ENCODE measurements around the gene ATOH8.
"Not testable (repeated sequence)": the region's sequence is repeated elsewhere in the genome, so short reads cannot be mapped to it uniquely, and the experiment has no call there.

Gene ATOH8

DNA sequence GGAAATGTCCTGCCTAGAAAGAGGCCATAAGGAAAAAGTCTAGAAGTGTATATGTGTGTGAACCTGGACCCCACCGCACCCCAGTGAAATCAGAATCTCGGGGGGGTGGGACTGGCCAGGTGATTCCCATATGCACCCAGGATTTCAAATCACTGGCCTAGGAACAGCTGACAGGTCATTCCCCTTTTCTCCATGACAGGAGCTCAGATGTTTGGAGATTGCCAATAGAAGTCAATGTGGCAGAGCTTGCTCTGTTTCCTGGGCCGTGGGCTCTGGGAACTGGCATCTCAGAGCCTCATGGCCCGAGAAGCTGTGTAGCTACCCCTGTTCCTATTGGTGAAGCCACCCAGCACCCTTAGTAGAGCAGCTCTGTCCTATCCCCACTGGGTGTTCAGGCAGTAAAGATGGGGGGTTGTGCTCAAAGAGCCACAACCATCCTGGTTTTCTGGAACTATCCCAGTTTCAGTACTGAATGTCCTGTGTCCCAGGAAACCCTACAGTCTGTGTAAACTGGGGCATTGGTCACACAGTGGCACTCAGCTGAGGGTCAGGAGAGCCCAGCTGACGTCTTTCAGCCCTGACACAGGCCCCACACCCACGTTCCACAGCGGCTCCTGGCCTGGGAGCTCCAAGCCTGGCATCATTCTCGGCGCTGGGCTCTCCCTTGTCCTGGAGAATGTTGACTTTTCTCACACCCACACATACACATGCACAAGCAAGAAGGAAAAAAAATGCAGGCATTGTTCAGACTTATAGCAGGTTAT, 40.8 kb upstream of the ATOH8 start:
- H3K36me3 ChIP-seq (ENCODE audit: insufficient read depth, low read length), result no peaks in the 10 kb centered on the region
- H3K4me1 ChIP-seq (ENCODE audit: insufficient read depth, low read length), result no peaks in the 10 kb centered on the region
- peaks cover 24% of the 10 kb centered on the region for H3K27me3 ChIP-seq (ENCODE audit: insufficient read depth, low read length)
- H2AFZ ChIP-seq (ENCODE audit: low read depth, low read length), result no peak overlapping the region
- H3K9me3 ChIP-seq (ENCODE audit: low read length), result no peaks in the 10 kb centered on the region
- no peak overlapping the region for H3K4me3 ChIP-seq (ENCODE audit: low read length)

GRCh38 chr2:85713836-85714235, 40.0 kb upstream of the ATOH8 start:
- H3K4me3 ChIP-seq (ENCODE audit: low read length), result no peak overlapping the region
- no peaks in the 10 kb centered on the region for H3K9me3 ChIP-seq (ENCODE audit: low read length)
- H2AFZ ChIP-seq (ENCODE audit: low read depth, low read length), result no peak overlapping the region
- H3K27me3 ChIP-seq (ENCODE audit: insufficient read depth, low read length), result peaks cover 20% of the 10 kb centered on the region
- no peaks in the 10 kb centered on the region for H3K4me1 ChIP-seq (ENCODE audit: insufficient read depth, low read length)
- no peaks in the 10 kb centered on the region for H3K36me3 ChIP-seq (ENCODE audit: insufficient read depth, low read length)

DNA sequence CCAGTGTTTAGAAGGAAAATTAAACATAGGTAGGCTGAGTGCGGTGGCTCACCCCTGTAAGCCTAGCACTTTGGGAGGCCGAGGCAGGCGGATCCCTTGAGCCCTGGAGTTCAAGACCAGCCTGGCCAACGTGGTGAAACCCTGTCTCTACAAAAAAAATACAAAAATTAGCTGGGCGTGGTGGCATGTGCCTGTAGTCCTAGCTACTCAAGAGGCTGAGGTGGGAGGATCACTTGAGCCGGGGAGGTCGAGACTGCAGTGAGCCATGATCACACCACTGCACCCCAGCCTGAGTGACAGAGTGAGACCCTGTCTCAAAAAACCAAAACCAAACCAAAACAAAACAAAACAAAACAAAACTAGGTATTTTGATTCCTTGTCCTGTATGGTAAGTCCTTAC, 39.4 kb upstream of the ATOH8 start:
- H3K36me3 ChIP-seq (ENCODE audit: insufficient read depth, low read length); H3K9me3 ChIP-seq (ENCODE audit: low read length); H2AFZ ChIP-seq (ENCODE audit: low read depth, low read length); H3K4me1 ChIP-seq (ENCODE audit: insufficient read depth, low read length); H3K4me3 ChIP-seq (ENCODE audit: low read length): not testable (repeated sequence)
- H3K27me3 ChIP-seq (ENCODE audit: insufficient read depth, low read length), result peaks cover 19% of the 10 kb centered on the region

DNA sequence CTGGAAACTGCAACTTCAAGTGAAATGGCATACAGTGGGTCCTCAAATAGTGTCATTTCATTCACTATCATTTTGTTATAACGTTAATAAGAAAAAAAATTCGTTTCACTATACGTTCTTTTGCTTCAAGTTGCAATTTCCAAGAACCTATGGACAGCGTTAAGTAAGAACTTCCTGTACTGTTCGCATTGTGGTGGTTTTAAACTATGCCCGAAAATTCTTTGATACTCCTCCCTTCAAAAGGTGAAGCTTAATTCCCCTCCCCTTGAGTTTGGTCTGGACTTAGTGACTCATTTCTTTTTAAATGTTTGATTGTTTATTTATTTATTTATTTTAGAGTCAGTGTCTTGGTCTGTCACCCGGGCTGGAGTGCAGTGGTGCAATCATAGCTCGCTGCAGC, 39.0 kb upstream of the ATOH8 start:
- H2AFZ ChIP-seq (ENCODE audit: low read depth, low read length), result no peak overlapping the region
- H3K36me3 ChIP-seq (ENCODE audit: insufficient read depth, low read length), result no peaks in the 10 kb centered on the region
- no peaks in the 10 kb centered on the region for H3K9me3 ChIP-seq (ENCODE audit: low read length)
- no peaks in the 10 kb centered on the region for H3K4me1 ChIP-seq (ENCODE audit: insufficient read depth, low read length)
- peaks cover 14% of the 10 kb centered on the region for H3K27me3 ChIP-seq (ENCODE audit: insufficient read depth, low read length)
- H3K4me3 ChIP-seq (ENCODE audit: low read length), result no peak overlapping the region

- H3K4me1 ChIP-seq (ENCODE audit: insufficient read depth, low read length), result no peaks in the 10 kb centered on the region
- no peak overlapping the region for H2AFZ ChIP-seq (ENCODE audit: low read depth, low read length)
- no peak overlapping the region for H3K4me3 ChIP-seq (ENCODE audit: low read length)
- no peaks in the 10 kb centered on the region for H3K9me3 ChIP-seq (ENCODE audit: low read length)
- peaks cover 8% of the 10 kb centered on the region for H3K27me3 ChIP-seq (ENCODE audit: insufficient read depth, low read length)
- H3K36me3 ChIP-seq (ENCODE audit: insufficient read depth, low read length), result no peaks in the 10 kb centered on the region
Measured at GRCh38 chr2:85716346-85716914, 37.4 kb upstream of the ATOH8 start.

GRCh38 chr2:85717308-85718008, 36.3 kb upstream of the ATOH8 start:
- Histone ChIP-seq H3K4me3 (ENCODE audit: low read length) (no peak overlapping the region), H3K9me3 (ENCODE audit: low read length) (no peaks in the 10 kb centered on the region), H3K36me3 (ENCODE audit: insufficient read depth, low read length) (no peaks in the 10 kb centered on the region), H3K27me3 (ENCODE audit: insufficient read depth, low read length) (peaks cover 5% of the 10 kb centered on the region), H3K4me1 (ENCODE audit: insufficient read depth, low read length) (no peaks in the 10 kb centered on the region), H2AFZ (ENCODE audit: low read depth, low read length) (no peak overlapping the region)

DNA sequence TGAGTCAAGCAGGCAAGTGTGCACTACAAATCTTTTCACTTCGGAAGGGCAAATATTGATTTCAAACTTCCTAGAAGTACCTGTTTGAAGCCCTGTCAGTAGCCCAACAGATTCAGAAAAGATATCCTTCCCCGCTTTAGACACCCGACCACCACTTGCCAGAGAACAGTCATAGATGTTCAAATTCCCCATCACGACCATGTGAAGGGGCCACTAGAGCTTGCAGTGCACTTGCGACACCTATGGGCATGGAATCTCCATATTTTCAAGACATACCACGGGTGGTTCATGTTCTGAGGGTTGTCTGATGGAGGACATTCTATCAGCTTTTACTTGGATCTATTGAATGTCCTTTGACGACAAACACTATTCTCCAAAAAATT, 35.8 kb upstream of the ATOH8 start:
- H3K4me3 ChIP-seq (ENCODE audit: low read length), result no peak overlapping the region
- peaks cover 5% of the 10 kb centered on the region for H3K27me3 ChIP-seq (ENCODE audit: insufficient read depth, low read length)
- H3K4me1 ChIP-seq (ENCODE audit: insufficient read depth, low read length), result no peaks in the 10 kb centered on the region
- H3K9me3 ChIP-seq (ENCODE audit: low read length), result no peaks in the 10 kb centered on the region
- no peak overlapping the region for H2AFZ ChIP-seq (ENCODE audit: low read depth, low read length)
- no peaks in the 10 kb centered on the region for H3K36me3 ChIP-seq (ENCODE audit: insufficient read depth, low read length)

GRCh38 chr2:85718885-85719492, 34.8 kb upstream of the ATOH8 start:
- Histone ChIP-seq H3K4me3 (ENCODE audit: low read length) (no peak overlapping the region), H3K4me1 (ENCODE audit: insufficient read depth, low read length) (no peaks in the 10 kb centered on the region), H3K27me3 (ENCODE audit: insufficient read depth, low read length) (no peaks in the 10 kb centered on the region), H2AFZ (ENCODE audit: low read depth, low read length) (no peak overlapping the region), H3K36me3 (ENCODE audit: insufficient read depth, low read length) (no peaks in the 10 kb centered on the region), H3K9me3 (ENCODE audit: low read length) (no peaks in the 10 kb centered on the region)

DNA sequence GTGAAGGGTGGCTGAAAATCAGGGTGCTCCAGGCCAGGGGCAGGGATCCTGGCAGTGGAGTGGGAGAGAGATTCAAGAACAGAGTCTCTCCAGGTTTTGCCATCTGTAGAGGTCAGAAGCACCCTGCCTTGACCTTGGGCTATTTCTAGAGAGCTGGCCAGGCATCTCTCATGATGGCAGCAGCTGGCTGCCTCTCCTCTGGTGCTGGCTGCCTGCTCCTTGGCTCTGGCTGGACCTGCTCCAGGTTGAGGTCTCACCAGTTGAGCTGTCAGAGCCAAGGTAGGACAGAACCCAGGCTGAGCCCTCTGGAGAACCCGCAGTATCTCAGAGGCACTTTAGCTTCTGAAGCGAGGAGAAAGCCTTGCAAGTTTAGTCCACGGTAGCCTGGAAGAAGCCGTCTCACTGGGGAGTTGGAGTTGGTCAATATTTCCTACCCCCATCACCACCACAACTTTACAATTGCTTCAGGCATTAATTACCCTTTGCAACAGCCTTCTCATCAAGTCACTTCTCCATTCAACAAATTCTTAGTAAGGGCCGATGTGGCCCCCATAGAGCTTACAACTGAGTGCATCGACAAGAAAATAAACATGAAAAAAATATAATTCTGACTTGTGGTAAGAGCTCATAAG, 34.1 kb upstream of the ATOH8 start:
- Histone ChIP-seq H3K36me3 (ENCODE audit: insufficient read depth, low read length) (no peaks in the 10 kb centered on the region), H2AFZ (ENCODE audit: low read depth, low read length) (no peak overlapping the region), H3K9me3 (ENCODE audit: low read length) (no peaks in the 10 kb centered on the region), H3K4me1 (ENCODE audit: insufficient read depth, low read length) (no peaks in the 10 kb centered on the region), H3K4me3 (ENCODE audit: low read length) (no peak overlapping the region), H3K27me3 (ENCODE audit: insufficient read depth, low read length) (no peaks in the 10 kb centered on the region)

GRCh38 chr2:85720533-85720932, 33.3 kb upstream of the ATOH8 start:
- Histone ChIP-seq H3K36me3 (ENCODE audit: insufficient read depth, low read length) (no peaks in the 10 kb centered on the region), H3K4me1 (ENCODE audit: insufficient read depth, low read length) (no peaks in the 10 kb centered on the region), H2AFZ (ENCODE audit: low read depth, low read length) (no peak overlapping the region), H3K9me3 (ENCODE audit: low read length) (no peaks in the 10 kb centered on the region), H3K27me3 (ENCODE audit: insufficient read depth, low read length) (no peaks in the 10 kb centered on the region), H3K4me3 (ENCODE audit: low read length) (no peak overlapping the region)

DNA sequence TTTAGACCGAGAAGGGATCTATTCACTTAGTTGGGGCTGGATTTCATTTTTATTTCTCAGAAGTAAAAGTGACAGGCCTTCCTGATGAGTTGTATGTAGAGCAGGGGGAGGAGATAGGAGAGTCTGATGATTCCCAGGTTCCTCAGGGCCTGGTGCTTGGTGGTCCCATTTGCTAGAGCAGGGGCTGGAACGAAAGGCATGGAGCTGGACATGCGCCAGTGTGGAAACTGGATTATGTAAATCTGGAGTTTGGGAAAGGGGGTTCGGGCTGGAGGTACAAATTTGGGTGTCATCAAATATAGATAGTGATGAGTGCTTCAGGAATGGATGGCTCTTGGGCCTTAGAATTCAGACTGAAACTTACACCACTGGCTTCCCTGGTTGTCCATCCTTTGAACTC, 32.1 kb upstream of the ATOH8 start:
- Histone ChIP-seq H3K4me3 (ENCODE audit: low read length) (no peak overlapping the region), H3K9me3 (ENCODE audit: low read length) (no peaks in the 10 kb centered on the region), H3K4me1 (ENCODE audit: insufficient read depth, low read length) (no peaks in the 10 kb centered on the region), H3K27me3 (ENCODE audit: insufficient read depth, low read length) (no peaks in the 10 kb centered on the region), H2AFZ (ENCODE audit: low read depth, low read length) (no peak overlapping the region), H3K36me3 (ENCODE audit: insufficient read depth, low read length) (no peaks in the 10 kb centered on the region)

DNA sequence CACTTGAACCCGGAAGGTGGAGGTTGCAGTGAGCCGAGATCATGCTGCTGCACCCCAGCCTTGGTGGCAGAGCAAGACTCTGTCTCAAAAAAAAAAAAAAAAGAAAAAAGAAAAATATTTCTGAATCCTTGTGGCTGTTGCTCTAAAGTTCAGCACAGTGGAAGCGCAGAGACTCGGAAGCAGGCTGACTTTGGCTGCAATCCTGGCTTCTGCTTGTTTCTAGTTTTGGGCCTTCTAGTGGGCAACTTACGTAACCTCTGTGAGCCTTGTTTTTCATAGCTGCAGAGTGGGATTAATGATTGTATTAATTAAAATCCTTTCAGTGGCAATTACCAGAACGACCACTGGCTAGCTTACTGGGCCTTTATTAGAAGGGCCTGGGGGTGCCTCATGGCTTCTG, 31.3 kb upstream of the ATOH8 start:
- H3K36me3 ChIP-seq (ENCODE audit: insufficient read depth, low read length), result no peaks in the 10 kb centered on the region
- H3K4me3 ChIP-seq (ENCODE audit: low read length), result no peak overlapping the region
- H3K4me1 ChIP-seq (ENCODE audit: insufficient read depth, low read length), result no peaks in the 10 kb centered on the region
- H2AFZ ChIP-seq (ENCODE audit: low read depth, low read length), result no peak overlapping the region
- H3K27me3 ChIP-seq (ENCODE audit: insufficient read depth, low read length), result no peaks in the 10 kb centered on the region
- no peaks in the 10 kb centered on the region for H3K9me3 ChIP-seq (ENCODE audit: low read length)

Measured in neuron (in vitro differentiated cells).